GM12864 (cell line): ENCODE data around the gene RPS6KC1.

Experiments
- DNase-seq: peaks from one replicate; pipeline ENCODE4 v3.0.0-alpha.2; 2011; ENCODE audit warnings: low read depth
- H3K4me3 ChIP-seq: 2 replicates; pipeline ENCODE4 v1.5.1; 2011; ENCODE audit warnings: mild to moderate bottlenecking, low read depth, low read length, control low read depth
- TF ChIP-seq, protein P1 (sequence below): IDR thresholded peaks from 2 replicates; pipeline ENCODE4 v1.5.1; 2011; ENCODE audit warnings: low read depth, mild to moderate bottlenecking, moderate library complexity, low read length, control low read depth, inconsistent platforms; ENCODE audit errors: missing control alignments

Gene RPS6KC1

DNA sequence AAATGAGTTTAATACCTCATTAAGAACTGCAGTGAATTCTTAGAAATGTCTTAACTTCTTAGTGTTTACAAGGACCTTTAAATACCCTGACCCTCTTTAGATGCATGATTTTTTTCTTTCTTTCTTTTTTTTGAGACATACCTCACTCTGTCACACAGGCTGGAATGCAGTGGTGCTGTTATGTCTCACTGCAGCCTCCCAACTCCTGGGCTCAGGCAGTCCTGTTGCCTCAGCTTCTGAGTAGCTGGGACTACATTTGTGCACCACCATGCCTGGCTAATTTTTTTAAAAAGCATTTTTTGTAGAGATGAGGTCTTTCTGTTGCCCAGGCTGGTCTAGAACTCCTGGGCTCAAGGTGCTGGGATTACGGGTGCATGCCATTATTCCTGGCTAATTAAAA, 191.8 kb downstream of the RPS6KC1 start:
- TF ChIP-seq, protein P1, sequence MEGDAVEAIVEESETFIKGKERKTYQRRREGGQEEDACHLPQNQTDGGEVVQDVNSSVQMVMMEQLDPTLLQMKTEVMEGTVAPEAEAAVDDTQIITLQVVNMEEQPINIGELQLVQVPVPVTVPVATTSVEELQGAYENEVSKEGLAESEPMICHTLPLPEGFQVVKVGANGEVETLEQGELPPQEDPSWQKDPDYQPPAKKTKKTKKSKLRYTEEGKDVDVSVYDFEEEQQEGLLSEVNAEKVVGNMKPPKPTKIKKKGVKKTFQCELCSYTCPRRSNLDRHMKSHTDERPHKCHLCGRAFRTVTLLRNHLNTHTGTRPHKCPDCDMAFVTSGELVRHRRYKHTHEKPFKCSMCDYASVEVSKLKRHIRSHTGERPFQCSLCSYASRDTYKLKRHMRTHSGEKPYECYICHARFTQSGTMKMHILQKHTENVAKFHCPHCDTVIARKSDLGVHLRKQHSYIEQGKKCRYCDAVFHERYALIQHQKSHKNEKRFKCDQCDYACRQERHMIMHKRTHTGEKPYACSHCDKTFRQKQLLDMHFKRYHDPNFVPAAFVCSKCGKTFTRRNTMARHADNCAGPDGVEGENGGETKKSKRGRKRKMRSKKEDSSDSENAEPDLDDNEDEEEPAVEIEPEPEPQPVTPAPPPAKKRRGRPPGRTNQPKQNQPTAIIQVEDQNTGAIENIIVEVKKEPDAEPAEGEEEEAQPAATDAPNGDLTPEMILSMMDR, result no peak
- no peak for DNase-seq
- H3K4me3 ChIP-seq, result no peak overlapping the region

DNA sequence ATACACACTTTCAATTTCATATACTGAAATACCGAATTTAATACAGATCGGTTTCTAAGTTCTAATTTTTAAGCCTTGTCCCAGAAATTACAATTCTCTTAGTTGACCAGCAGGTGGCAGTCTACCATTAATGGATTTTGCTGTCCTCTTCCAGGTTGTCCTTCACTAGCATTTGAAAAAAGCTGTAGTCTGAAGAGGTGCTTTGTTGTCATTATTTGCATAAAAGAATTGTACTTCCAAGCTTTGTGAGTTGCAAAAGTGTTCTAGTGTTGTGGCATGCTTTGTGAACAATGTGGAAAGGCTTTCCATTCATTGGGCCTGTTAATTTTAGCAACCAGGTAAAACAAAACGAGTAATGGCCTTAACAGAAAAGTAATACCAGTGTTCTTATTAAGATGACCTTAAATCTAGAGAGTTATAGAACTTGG, 193.6 kb downstream of the RPS6KC1 start:
- peak; percentile 21 for DNase-seq

DNA sequence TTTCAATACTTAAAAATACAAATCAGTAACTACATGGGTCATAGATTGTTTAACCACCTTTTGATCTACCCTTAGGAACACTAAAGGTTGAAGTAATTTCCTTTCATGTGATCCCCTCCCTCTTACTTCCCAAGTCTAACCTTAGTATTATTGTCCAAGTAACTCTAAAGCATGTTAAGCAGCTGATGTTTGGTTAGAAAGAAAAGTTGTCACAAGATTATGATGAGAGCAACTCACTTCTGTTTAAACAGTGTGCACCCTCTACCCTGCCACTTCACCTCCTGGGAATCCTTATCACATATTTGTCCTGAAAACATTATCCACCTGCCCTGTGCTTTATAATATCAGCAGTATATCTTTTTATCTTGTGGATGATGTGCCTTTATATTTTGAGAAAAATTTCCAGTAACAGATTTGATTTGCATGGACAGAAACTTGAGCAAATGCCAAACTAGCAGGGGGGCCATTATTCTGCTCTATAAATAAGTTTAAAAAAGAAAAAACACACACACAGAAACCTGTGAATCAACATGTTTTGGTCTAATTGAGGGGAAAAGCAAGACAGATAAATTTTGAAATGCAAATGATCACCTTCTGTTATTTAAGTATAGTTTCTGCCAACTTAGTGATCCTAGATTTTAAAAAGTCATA, 194.3 kb downstream of the RPS6KC1 start:
- TF ChIP-seq, protein P1, result no peak
- no peak overlapping the region for H3K4me3 ChIP-seq
- no peak for DNase-seq

More for the DNA sequence above, 193.6 kb downstream of the RPS6KC1 start:
- TF ChIP-seq, protein P1, result peak; percentile 55
- no peak overlapping the region for H3K4me3 ChIP-seq

DNA sequence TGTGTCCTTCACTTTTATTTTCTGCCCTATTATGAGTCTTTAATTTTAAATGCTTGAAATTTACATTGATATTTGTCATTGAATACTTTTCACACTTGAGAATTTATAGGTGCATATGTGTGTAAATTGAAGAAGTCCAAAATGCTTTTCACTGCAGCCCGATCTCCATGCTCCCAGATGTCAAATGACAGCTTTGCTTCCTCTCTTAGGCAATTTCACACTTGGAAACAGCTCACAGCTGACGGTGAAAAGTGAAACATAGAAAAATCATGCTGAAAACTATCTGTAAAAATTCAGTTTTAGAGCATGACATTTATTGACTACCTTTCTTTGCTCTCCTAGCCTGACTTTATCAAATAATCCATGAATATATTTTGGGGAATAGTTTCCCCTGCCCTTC, 196.0 kb downstream of the RPS6KC1 start:
- TF ChIP-seq, protein P1, result no peak
- no peak overlapping the region for H3K4me3 ChIP-seq
- no peak for DNase-seq

DNA sequence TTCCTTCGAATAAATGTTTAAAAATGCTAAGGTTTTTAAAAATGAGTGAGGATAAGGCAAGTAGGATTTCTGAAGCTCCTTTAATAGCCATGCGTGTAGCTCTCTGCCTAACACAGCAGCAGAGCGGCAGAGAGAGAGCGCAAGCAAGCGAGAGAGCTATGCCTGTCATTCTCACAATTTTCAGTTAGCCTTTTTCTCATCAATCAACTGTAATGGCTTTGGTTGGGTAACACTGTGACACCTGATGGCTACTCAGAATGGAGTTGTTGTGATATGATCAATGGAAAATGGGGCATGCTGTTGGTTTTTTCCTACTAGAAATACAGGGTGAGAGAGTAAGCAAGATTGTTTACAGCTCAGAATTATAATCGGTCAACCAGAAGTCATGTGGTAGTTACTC, 198.4 kb downstream of the RPS6KC1 start:
- TF ChIP-seq, protein P1, result no peak
- H3K4me3 ChIP-seq, result no peak overlapping the region
- DNase-seq, result no peak

DNA sequence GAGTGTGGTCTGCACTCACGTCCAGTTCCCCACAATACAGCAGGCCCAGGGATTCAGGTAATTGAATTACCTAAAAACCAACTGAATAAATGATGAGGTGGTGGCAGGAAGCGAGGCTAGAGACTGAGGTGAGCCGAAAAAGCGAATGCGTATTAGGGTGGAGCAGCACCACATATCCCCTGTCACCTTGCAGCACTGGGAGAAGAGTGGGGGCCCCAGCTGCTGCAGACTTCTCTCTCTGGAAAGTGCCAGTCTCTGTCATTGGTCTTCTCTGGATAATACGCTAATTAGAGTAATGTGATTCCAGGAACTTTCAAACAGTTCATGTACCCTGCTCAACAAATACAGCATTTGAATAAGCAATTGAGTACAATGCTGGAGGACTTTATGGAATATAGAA, 199.0 kb downstream of the RPS6KC1 start:
- TF ChIP-seq, protein P1, result no peak
- no peak overlapping the region for H3K4me3 ChIP-seq
- no peak for DNase-seq

DNA sequence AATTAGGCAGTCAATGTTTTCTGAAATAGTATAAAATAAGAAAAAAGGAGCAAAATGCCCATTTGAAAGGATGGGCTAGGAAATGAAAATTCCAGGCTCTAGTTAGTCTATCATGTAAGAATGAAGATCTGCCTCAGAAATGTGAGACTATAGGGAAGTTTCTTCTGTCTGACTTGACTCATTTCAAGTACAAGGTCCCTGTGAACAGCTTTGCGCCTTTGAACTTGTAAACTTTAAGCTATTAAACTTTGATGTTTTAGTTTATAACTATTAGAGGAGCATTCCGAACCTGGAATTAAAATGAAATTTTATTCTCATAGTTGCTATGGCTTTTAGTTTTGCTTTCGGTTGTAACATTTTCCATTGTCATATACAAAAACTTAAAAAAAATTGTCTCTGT, 199.4 kb downstream of the RPS6KC1 start:
- TF ChIP-seq, protein P1, result no peak
- DNase-seq, result no peak
- H3K4me3 ChIP-seq, result no peak overlapping the region
